COLO668 (cell line): ENCODE data around the gene ABHD6.
"Not testable (repeated sequence)": the region's sequence is repeated elsewhere in the genome, so short reads cannot be mapped to it uniquely, and the experiment has no call there.

Source experiments
- DNase-seq: peaks from one replicate; lab custom pipeline; 2025; ENCODE audit not compliant: unreplicated experiment; lab: John Stamatoyannopoulos, UW

The ABHD6 gene

DNA sequence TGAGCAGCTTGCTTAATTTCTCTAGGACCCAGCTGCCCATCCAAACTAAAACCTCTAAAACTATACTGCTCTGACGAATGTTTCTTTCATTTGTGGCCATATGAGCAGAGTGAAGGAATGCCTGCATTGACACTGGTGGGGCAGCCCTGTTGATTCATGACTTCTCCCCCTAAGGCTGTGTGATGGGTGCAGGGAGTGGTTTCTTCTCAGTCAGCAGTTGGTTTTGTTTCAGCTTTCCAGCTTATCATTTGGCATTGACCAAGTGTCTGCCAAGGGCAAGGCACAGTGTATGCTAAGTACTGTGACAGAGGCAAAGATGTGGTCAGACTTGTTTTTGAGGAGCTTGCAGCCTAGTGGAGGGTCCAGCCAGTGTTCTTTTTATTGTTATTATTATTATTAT lies 4.7 kb downstream of the ABHD6 start:
- DNase-seq, result no peak

DNA sequence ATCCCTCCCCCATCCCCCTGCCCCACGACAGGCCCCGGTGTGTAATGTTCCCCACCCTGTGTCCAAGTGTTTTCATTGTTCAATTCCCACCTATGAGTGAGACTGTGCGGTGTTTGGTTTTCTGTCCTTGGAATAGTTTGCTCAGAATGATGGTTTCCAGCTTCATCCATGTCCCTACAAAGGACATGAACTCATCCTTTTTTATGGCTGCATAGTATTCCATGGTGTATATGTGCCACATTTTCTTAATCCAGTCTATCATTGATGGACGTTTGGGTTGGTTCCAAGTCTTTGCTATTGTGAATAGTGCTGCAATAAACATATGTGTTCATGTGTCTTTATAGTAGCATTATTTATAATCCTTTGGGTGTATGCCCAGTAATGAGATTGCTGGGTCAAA lies 5.3 kb downstream of the ABHD6 start:
- not testable (repeated sequence) for DNase-seq

DNA sequence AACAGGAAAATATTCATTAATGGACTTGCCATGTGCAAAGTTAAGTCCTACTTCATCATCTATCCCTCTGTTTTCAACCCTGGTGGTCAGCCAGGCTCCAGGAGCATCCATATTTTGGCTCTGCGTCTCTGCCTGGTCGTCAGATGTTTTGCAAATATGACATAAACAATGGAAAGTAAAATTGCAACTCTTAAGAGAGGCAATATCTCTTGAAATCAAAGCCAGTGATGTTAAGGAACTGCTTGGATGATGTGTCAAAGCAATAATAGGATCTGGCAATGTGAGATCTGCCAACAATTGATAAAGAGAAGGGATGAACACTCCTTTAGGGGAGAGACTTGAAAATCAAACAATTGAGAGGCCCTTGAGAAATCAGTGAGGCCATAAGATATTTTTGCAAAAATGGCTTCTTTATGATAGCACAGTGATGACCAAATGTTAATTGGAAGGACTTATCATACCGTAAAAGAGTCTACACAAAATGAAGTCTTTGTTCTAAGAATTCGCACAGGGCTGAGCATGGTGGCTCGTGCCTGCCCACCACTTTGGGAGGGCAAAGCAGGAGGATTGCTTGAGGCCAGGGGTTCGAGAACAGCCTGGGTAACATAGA lies 6.5 kb downstream of the ABHD6 start:
- no peak for DNase-seq

DNA sequence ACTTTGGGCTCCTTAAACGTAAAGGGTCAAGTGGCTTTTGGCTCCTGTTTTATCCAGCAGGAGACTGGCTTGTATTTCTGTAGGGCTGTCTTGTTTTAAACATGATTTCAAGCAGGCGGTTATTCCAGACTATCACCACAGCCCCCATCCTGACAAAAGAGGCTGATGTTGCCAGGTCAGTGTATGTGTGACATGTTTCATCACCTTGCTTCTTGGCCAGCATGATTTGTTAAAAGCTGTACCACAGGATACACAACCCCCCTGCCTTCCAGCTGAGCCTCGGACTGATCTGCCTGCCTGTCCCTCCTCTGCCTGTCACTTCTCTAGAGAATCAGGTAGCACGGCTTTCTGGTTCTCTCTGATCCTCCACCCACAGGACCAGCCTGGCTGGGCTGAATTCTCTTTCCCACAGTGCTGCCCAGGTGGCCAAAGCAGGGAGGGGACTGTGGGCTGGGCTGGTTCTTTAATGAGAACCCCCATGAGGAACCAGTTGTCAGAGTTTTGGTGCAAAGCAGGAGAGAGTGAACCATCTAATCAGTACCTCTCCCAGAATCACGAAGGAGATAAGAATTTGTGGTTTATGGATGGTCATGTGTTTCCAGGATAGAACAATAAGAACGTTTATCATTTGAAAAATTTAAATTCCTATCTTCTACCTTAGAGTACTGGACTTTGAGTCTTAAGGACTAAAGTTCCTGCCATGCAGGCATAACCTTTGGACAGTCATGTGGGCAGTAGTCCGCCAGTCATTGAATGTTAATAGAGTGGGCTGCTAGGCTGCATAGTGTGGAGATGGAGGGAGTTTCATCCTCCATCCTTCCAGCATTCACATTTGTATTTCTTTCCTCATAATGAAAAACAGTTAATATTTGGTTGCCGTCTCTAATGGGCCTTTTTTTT lies 8.8 kb downstream of the ABHD6 start:
- no peak for DNase-seq

DNA sequence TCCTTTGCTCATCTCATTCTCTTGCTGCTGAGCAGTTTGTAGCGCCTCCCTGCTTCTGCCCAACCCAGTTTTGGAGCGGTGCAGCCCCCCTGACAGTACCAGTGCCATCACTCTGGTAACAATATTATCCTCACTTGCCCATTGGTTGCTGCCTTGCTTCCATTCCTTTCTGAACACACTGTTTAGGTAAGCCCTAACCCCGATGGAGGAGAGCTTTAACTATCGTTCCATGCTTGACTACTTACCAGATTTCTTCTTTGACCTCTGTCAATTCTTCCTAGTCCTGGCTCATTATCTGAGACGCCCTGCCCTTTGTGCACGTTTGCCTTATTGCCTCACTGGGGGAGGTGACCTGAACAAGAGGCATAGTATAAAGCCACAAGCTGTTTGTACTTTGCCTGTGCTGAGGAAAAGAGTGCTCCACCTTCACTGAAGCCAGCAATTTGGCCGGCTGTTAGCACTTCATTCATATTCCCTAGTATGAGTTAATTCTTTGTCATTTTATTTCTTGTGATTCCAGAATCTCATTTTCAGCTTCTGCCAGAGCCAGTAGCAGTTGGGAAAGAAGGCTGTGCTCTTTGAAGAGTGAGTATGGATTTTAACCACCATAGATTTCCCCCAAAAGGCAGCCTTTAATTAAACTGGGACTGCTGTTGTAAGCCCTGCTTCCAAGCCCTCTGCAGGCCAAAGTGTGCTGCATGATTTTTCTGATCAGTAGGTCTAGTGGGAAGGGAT lies 11.9 kb downstream of the ABHD6 start:
- no peak for DNase-seq

DNA sequence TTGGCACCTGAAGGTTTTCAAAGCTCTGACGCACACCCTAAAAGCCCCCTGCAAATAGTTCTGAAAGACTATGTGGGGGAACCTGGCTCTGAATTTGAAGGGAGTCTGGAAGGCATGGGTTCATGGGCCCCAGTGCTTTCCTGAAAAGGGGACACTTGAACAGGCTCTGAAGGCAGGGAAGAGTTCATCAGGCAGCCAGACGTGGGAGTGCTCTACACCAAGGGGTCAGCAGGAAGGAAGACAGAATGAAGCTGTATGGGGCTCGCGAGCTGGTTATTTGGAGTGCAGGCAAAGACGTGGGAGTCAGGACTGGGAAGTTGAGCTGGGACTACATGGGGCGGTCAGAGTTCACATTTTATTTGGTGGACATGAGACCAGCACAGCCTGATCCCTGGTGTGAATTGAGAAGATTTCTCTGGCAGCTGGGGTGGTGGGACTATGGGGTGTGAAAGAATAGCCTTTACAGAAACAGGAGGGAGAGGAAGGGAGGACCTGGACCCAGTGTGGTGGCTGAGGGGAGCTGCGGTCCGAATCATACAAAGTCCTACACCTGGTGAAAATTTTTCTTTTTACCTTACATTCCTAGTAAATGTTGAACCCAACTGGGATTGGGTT lies 12.6 kb downstream of the ABHD6 start:
- DNase-seq, result no peak

DNA sequence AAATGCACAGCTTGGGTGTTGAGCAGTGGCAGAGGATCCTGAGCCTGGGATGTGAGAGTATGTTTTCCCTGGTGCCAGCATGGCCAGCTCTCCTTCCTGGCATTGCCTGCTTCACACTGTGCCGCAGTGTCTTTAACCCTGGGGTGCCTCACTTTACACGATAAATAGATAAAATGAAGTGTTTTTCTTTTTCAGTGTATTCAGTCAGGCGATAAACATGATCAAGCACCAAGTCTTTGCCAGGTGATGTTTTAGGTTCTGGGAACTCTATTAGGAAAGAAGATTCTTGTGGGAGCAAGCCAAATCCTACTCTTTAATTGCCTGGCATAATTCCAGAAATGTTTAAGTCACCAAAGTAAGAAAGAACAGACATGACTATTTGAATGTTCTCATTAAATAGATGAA lies 14.0 kb downstream of the ABHD6 start:
- DNase-seq, result no peak

DNA sequence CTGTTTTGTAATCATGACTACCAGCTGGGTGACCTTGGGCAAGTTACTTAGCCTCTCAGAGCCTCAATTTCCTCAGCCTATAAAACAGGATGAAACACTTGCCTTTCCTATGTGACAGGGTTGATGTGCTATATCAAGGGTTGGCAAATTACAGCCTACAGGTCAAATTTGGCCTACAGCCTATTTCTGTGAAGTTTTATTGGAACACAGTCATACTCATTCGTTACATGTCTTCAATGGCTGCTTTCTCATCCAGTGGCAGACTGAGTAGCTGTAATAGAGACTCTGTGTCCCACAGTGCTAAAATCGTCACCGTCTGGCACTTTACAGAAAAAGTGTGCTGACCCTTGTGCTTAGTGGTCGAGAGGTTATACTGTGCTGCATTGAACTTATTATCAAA lies 16.6 kb downstream of the ABHD6 start:
- no peak for DNase-seq

DNA sequence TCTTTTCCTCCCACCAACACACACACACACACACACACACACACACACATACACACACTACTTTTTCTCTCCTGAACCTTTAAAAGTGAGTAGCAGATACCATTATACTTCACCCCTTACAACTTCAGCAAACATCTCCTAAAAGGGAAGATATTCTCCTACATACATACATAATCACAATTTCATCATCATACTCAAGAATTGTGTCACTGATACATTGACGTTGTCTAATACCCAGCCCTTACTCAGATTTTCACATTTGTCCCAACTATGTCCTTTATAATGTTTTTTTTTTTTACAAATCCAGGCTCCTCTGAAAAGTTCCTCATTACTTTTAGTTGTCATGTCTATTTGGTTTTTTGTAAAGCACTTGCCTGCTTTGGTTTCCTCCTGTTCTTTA lies 18.5 kb downstream of the ABHD6 start:
- no peak for DNase-seq

DNA sequence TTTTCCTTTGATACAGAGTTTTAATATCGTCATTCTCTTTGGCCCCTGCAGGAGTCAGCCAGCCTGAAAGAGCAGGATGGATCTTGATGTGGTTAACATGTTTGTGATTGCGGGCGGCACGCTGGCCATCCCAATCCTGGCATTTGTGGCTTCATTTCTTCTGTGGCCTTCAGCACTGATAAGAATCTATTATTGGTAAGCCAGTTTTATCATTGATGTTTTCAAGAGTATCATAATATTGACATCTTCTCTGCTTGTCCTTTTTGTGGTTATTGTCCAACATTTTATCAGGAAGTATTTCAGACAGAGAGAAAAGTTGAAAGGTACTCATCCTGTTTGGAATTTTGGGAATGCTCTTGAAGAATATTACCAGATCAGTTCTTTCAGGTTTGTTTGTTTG lies 18.9 kb downstream of the ABHD6 start:
- DNase-seq, result no peak

DNA sequence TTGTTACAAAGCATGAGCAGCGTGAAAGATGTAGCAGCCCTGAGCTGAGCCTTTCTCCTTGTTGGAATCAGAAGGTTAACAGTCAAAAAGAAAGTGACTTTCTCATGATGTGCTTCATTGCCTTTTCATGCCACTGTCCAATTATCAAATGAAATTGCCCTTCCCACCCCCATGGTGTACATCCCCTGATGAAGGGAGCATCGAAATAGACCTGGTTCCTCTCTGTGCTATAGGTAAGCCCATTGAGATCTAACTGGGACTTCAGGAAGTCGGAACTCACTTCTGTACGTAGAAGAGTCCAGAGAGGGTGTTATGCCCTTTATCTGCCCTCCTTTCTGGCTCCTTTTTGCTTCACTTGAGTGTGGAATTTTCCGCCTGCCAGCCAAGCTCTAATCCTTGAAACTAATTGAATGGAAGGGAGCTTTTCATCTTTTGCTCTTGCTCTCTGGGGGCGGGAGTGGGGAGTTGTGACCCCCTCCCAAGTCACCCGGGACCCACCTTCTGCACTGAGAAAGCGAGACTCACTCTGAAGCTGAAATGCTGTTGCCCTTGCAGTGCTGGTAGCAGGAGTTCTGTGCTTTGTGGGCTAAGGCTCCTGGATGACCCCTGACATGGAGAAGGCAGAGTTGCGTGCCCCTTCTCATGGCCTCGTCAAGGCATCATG lies 20.9 kb downstream of the ABHD6 start:
- DNase-seq, result no peak

DNA sequence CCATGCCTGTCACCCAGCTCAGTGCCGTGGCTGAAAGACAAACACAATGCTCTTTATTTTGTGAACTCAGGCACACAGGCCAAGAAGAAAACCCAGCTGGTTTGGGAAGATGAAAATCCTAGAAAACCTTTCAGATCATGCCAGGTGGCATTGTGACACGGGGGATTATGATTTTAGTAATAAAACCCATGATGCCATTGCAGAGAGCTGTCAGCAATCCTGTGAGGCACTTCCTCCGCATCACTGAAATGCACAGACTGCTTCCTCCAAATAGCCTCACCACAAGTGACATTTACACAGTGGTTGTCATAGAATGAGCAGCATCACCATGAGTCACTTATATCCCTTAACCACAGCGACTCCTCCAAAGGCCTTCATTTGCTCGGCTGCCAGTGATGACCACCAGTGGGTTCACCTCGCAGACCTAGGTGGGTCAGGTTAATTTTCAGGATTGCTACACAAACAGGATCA lies 22.7 kb downstream of the ABHD6 start:
- no peak for DNase-seq

DNA sequence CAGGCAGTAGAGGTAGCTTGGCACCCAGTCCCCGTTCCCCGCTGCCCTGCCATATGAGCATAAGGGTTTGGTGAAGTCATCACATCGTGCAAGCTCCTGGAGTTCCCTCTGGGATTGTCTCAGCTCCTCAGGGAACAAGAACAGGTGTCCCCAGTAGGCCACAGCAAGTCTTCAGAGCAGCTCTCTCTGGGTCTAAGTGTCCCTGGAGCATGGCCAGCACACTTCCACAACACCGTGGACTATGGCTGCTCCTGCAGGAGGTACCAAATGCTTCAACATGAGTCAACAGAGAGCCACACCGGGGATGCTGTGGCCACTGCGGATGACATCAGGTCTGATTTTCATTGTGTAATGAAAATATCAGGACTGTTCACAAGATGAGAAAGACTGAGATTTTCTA lies 23.1 kb downstream of the ABHD6 start:
- no peak for DNase-seq

DNA sequence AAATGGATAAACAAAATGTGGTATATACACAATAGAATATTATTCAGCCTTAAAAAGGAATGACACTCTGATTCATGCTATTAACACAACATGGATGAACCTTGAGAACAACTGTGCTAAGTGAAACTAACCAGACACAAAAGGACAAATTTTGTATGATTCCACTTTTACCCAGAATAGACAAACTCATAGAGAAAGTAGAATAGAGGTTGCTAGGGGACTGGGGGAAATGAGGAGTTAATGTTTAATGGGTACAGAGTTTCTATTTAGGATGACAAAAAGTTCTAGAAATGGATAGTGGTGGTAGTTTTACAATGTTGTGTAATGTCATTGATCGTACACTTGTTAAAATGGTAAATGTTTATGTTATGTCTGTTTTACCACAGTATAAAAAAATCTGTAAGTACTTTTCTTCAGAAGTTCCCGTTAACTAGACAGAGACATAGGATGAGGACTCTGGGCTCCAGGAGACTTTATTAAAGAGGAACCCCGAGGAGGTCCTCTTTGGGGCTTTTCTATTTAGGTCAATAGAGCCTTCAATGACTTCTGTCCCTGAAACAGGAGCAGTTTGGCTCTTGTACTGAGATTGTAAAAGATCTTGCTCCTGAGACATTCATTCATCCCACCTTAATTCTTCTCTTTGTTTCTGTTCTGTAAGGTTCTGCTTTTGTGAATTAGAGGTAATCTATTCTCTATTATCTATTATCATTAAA lies 24.5 kb downstream of the ABHD6 start:
- no peak for DNase-seq

DNA sequence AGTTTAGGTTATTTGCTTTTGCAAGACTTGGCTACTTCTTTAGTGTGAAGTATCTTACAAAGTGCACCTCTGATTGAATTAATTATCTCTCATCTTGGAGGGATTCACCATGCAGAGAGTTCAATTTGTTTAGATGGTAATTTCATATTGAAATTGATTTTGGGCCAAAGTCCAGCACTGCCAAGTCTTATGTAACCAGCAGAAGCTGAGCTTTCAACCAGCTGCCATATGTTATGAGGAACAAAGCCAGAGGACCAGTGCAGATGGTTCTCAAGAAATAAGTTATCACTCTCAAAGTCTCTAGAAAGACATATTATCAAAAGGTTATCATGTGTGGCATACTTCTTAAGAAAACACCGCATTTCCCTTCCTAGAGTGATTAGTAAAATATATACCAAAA lies 29.0 kb downstream of the ABHD6 start:
- DNase-seq, result no peak

DNA sequence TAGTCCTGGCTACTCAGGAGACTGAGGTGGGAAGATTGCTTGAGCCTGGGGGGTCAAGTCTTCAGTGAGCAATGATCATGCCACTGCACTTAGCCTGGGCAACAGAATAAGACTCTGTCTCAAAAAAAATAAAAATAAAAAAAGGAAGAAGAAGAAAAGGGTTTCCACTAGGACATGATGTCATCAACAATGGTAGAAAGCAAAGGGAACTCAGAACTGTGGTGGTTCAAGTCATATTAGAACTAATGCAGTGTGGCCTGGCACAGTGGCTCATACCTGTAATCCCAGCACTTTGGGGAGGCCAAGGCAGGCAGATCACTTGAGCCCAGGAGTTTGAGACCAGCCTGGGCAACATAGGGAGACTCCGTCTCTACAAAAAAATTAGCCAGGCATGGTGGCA lies 30.0 kb downstream of the ABHD6 start:
- not testable (repeated sequence) for DNase-seq

DNA sequence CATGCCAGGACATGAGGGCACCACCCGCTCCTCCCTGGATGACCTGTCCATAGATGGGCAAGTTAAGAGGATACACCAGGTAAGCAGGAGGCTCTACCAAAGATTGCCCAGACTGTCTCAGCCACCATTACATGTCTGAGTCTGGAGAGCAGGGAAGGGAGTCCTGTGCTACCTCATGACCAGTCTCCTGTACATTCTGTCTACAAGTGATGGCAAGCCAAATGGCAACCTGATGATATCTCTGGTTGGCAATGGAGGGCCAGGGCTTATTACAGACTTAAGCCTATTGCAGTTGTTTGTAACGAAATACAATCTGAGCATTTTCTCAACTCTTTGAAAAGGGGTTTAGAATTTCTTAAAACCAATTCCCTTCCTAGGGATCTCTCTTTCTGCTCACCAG lies 31.8 kb downstream of the ABHD6 start:
- DNase-seq, result no peak

DNA sequence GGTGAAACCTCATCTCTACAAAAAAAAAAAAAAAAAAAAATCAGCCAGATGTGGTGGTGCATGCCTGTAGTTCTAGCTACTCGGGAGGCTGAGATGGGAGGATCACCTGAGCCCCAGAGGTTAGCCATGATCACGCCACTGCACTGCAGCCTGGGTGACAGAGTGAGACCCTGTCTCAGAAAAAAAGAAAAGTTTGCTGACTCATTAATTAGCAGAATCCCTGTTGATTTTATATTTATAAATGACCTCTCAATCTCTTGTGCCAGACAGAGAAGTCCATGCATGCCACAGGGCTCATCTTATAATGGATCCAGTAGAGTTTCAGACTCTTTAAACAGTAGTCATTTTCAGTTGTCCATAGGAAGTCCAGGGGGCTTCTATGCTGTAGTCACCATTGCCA lies 32.9 kb downstream of the ABHD6 start:
- no peak for DNase-seq

DNA sequence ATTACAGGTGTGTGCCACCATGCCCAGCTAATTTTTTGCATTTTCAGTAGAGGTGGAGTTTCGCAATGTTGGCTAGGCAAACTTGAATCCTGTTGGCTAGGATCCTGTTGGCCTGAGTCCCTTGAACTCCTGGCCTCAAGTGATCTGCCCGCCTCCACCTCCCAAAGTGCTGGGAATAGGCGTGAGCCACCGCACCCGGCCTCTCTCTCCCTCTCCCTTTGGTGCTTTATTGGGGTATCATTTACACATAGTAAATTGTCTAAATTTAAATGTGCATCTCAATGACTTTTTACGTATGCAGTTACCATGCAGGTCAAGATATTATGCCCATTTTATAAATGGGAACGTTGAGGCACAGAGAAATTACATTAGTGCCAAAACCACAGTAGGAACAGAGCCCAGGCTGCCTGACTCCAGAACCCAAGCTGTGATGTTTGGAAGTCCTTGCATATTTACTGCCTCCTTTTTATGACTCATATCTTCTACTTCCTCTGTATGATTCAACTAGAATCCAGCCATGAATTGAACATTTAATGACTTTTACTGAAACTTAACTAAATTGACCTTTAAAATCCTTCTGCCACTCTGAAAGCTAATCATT lies 34.4 kb downstream of the ABHD6 start:
- DNase-seq, result no peak

DNA sequence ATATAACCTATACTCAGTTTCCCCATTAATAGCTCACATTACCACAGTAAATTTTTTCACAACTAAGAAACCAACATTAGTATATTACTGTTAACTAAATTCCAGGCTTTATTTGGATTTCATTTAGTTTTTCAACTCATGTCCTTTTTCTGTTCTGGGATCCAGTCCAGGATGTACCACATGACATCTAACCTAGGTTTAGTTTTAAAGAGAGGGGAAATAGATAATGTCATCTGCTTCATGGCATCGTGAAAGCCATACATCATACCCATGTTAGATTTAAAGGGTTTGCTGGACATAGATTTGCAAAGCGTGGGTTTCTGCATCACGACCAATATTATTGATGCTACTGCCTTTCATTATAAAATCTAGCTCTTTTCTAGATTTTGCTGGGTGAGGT lies 35.3 kb downstream of the ABHD6 start:
- no peak for DNase-seq
